Karpas-422 (cell line): Measurements from ENCODE around the gene GALNT3. TPM values are rescaled to one million over a fixed set of nuclear protein-coding genes. Genes with fewer than 3 reads are reported as not detected.
A peak's percentile ranks its signal among the peaks of the same experiment; 100 is the strongest.

Experiments used
- DNase-seq: peaks from one replicate; pipeline ENCODE4 v3.0.0-alpha.2; 2015
- H2AFZ ChIP-seq: fragments of 200-600 bp; sonication (generic); 2 replicates; pipeline ENCODE4 v1.6.1; 2014; ENCODE audit warnings: antibody characterized with exemption, low read length, mixed read lengths
- H3K27ac ChIP-seq: fragments of 200-600 bp; sonication (generic); 2 replicates; pipeline ENCODE4 v1.5.1; 2014; ENCODE audit warnings: mild to moderate bottlenecking, low read length, moderate library complexity
- H3K27me3 ChIP-seq: fragments of 200-600 bp; sonication (generic); 2 replicates; pipeline ENCODE4 v1.6.1; 2014; ENCODE audit warnings: low read length, mixed read lengths
- H3K36me3 ChIP-seq: fragments of 200-600 bp; sonication (generic); 2 replicates; pipeline ENCODE4 v1.6.1; 2014; ENCODE audit warnings: low read length, mixed read lengths; ENCODE audit not compliant: insufficient read depth
- H3K4me1 ChIP-seq: fragments of 200-600 bp; sonication (generic); 2 replicates; pipeline ENCODE4 v1.6.1; 2014; ENCODE audit warnings: mild to moderate bottlenecking, low read length, mixed read lengths
- H3K4me2 ChIP-seq: fragments of 200-600 bp; sonication (generic); 2 replicates; pipeline ENCODE4 v1.6.1; 2014; ENCODE audit warnings: low read length, low read depth, mild to moderate bottlenecking; ENCODE audit not compliant: poor library complexity, severe bottlenecking
- H3K4me3 ChIP-seq: fragments of 200-600 bp; sonication (generic); 2 replicates; pipeline ENCODE4 v1.5.1; 2014; ENCODE audit warnings: mild to moderate bottlenecking, antibody characterized with exemption, low read length, mixed read lengths
- H3K79me2 ChIP-seq: fragments of 200-600 bp; sonication (generic); 2 replicates; pipeline ENCODE4 v1.6.1; 2014; ENCODE audit warnings: mild to moderate bottlenecking, low read length, mixed read lengths
- H3K9ac ChIP-seq: fragments of 200-600 bp; sonication (generic); 2 replicates; pipeline ENCODE4 v1.6.0; 2014; ENCODE audit warnings: low read length
- H3K9me2 ChIP-seq: fragments of 200-600 bp; sonication (generic), shearing (Covaris generic); replicated peaks from 2 replicates; pipeline ENCODE4 v1.6.0; 2014; ENCODE audit warnings: mild to moderate bottlenecking, low read length, moderate library complexity; ENCODE audit not compliant: insufficient read depth
- H3K9me3 ChIP-seq: fragments of 300-700, 200-600 bp; sonication (generic); 2 replicates; pipeline ENCODE4 v1.6.1; 2014; ENCODE audit warnings: low read length, mixed read lengths
- H4K20me1 ChIP-seq: fragments of 200-600 bp; sonication (generic); 2 replicates; pipeline ENCODE4 v1.6.1; 2014; ENCODE audit warnings: mild to moderate bottlenecking, antibody characterized with exemption, low read length, low read depth; ENCODE audit not compliant: insufficient read depth
- total RNA-seq: library from RNA; depleted of rRNA; stranded (reverse); fragments of >200 nt; shearing (Covaris generic); gene quantifications from 2 replicates; pipeline ENCODE4 v1.2.3, GENCODE V29; 2014; ENCODE audit warnings: low replicate concordance

GALNT3 gene
- total RNA-seq, 1 experiment from 2014 or later = 3.0 TPM

- Histone ChIP-seq H3K79me2 (no peaks in the 10 kb centered on the region), H2AFZ (no peak overlapping the region), H3K9me2 (no peaks in the 10 kb centered on the region), H3K36me3 (no peaks in the 10 kb centered on the region), H3K9ac (no peak overlapping the region), H3K4me2 (no peak overlapping the region), H3K27me3 (no peaks in the 10 kb centered on the region), H4K20me1 (no peaks in the 10 kb centered on the region), H3K4me1 (peaks cover 25% of the 10 kb centered on the region), H3K27ac (no peak overlapping the region), H3K9me3 (no peaks in the 10 kb centered on the region), H3K4me3 (no peak overlapping the region)
- no peak for DNase-seq
These were observed 33.2 kb upstream of the GALNT3 start for GRCh38 chr2:165827016-165827920.

- H3K9ac ChIP-seq = no peak overlapping the region
- H3K27me3 ChIP-seq = no peaks in the 10 kb centered on the region
These were observed 31.0 kb upstream of the GALNT3 start for GRCh38 chr2:165825041-165825440.

GRCh38 chr2:165820296-165820695 lies 26.2 kb upstream of the GALNT3 start:
- peaks cover 50% of the 10 kb centered on the region for H3K4me1 ChIP-seq
- no peaks in the 10 kb centered on the region for H3K9me3 ChIP-seq
- no peaks in the 10 kb centered on the region for H3K9me2 ChIP-seq
- no peaks in the 10 kb centered on the region for H3K36me3 ChIP-seq
- H3K9ac ChIP-seq = no peak overlapping the region
- DNase-seq = no peak
- no peak overlapping the region for H3K27ac ChIP-seq
- no peak overlapping the region for H2AFZ ChIP-seq
- H3K4me3 ChIP-seq = no peak overlapping the region
- no peaks in the 10 kb centered on the region for H3K27me3 ChIP-seq
- H3K4me2 ChIP-seq = no peak overlapping the region
- H4K20me1 ChIP-seq = no peaks in the 10 kb centered on the region
- no peaks in the 10 kb centered on the region for H3K79me2 ChIP-seq

More at GRCh38 chr2:165825041-165825440, 31.0 kb upstream of the GALNT3 start:
- Histone ChIP-seq H3K4me1 (peaks cover 24% of the 10 kb centered on the region), H3K9me3 (no peaks in the 10 kb centered on the region), H3K27ac (no peak overlapping the region), H4K20me1 (no peaks in the 10 kb centered on the region), H3K4me3 (no peak overlapping the region), H3K79me2 (no peaks in the 10 kb centered on the region), H3K4me2 (no peak overlapping the region), H2AFZ (no peak overlapping the region), H3K36me3 (no peaks in the 10 kb centered on the region), H3K9me2 (no peaks in the 10 kb centered on the region)
- DNase-seq = no peak

GRCh38 chr2:165818920-165819319 lies 24.9 kb upstream of the GALNT3 start:
- H3K27ac ChIP-seq = peak overlapping the region; percentile 53
- H2AFZ ChIP-seq = no peak overlapping the region

GRCh38 chr2:165815299-165816141 lies 21.5 kb upstream of the GALNT3 start:
- H3K36me3 ChIP-seq = no peaks in the 10 kb centered on the region
- H3K4me2 ChIP-seq = peak overlapping the region; percentile 53
- DNase-seq = peak; percentile 85
- peak overlapping the region; percentile 21; the same call in 1 of the 2 replicates for H2AFZ ChIP-seq
- peak overlapping the region; percentile 46 for H3K4me3 ChIP-seq
- H3K9me3 ChIP-seq = no peaks in the 10 kb centered on the region
- H3K79me2 ChIP-seq = no peaks in the 10 kb centered on the region
- H3K9ac ChIP-seq = peak overlapping the region; percentile 15
- peak overlapping the region; percentile 91 for H3K27ac ChIP-seq
- H3K4me1 ChIP-seq = peaks cover 51% of the 10 kb centered on the region
- no peaks in the 10 kb centered on the region for H3K27me3 ChIP-seq
- H3K9me2 ChIP-seq = no peaks in the 10 kb centered on the region; the same call in 1 of the 2 replicates
- no peaks in the 10 kb centered on the region for H4K20me1 ChIP-seq

More at GRCh38 chr2:165818920-165819319, 24.9 kb upstream of the GALNT3 start:
- Histone ChIP-seq H3K4me2 (peak overlapping the region; percentile 32), H4K20me1 (no peaks in the 10 kb centered on the region), H3K4me3 (no peak overlapping the region), H3K9ac (no peak overlapping the region), H3K9me3 (no peaks in the 10 kb centered on the region), H3K9me2 (no peaks in the 10 kb centered on the region), H3K36me3 (no peaks in the 10 kb centered on the region), H3K79me2 (no peaks in the 10 kb centered on the region), H3K27me3 (no peaks in the 10 kb centered on the region), H3K4me1 (peaks cover 61% of the 10 kb centered on the region)
- DNase-seq = peak; percentile 61

GRCh38 chr2:165814473-165814872 lies 20.4 kb upstream of the GALNT3 start:
- Histone ChIP-seq H3K4me1 (peaks cover 51% of the 10 kb centered on the region), H3K4me3 (no peak overlapping the region)
- DNase-seq = no peak

GRCh38 chr2:165811592-165812370 lies 17.7 kb upstream of the GALNT3 start:
- H3K4me3 ChIP-seq = no peak overlapping the region
- H2AFZ ChIP-seq = no peak overlapping the region
- H3K27ac ChIP-seq = no peak overlapping the region
- H3K9me2 ChIP-seq = no peaks in the 10 kb centered on the region; the same call in 1 of the 2 replicates
- no peaks in the 10 kb centered on the region for H4K20me1 ChIP-seq
- H3K4me1 ChIP-seq = peaks cover 31% of the 10 kb centered on the region
- no peaks in the 10 kb centered on the region for H3K79me2 ChIP-seq
- DNase-seq = no peak
- no peaks in the 10 kb centered on the region for H3K36me3 ChIP-seq
- H3K9ac ChIP-seq = no peak overlapping the region
- H3K9me3 ChIP-seq = no peaks in the 10 kb centered on the region
- H3K27me3 ChIP-seq = no peaks in the 10 kb centered on the region
- H3K4me2 ChIP-seq = no peak overlapping the region

More at GRCh38 chr2:165814473-165814872, 20.4 kb upstream of the GALNT3 start:
- Histone ChIP-seq H3K79me2 (no peaks in the 10 kb centered on the region), H3K4me2 (peak overlapping the region; percentile 53), H3K9me2 (no peaks in the 10 kb centered on the region; the same call in 1 of the 2 replicates), H3K9me3 (no peaks in the 10 kb centered on the region), H4K20me1 (no peaks in the 10 kb centered on the region), H3K9ac (no peak overlapping the region), H2AFZ (no peak overlapping the region), H3K27me3 (no peaks in the 10 kb centered on the region), H3K27ac (peak overlapping the region; percentile 91), H3K36me3 (no peaks in the 10 kb centered on the region)
